Skin of body (tissue), 2 donors: ENCODE measurements around the gene DUS2. TPM values are rescaled to one million over a fixed set of nuclear protein-coding genes. Genes with fewer than 3 reads are reported as not detected.
"Not testable (repeated sequence)": the region's sequence is repeated elsewhere in the genome, so short reads cannot be mapped to it uniquely, and the experiment has no call there.

Experiments
- DNase-seq: peaks from one replicate; lab custom pipeline; 2025; lab: John Stamatoyannopoulos, UW
- total RNA-seq: library from RNA; depleted of rRNA; stranded (reverse); fragments of >200 nt; gene quantifications from one replicate; pipeline ENCODE4 v1.2.3, GENCODE V29; 2014

Gene DUS2
- 11.0 TPM for total RNA-seq

- peak; percentile 85 for DNase-seq
Measured at GRCh38 chr16:68022728-68023537, at the start of gene DUS2, which contains the start of gene DDX28. Gene DUS2 (plus strand): TSS chr16:68023284. CDS start chr16:68038024, 14,740 bp downstream. Gene DDX28 (minus strand): TSS chr16:68023232. CDS start chr16:68023202, 30 bp downstream.

- no peak for DNase-seq
Measured at GRCh38 chr16:67975321-67976105, 47.6 kb upstream of the DUS2 start.

- no peak for DNase-seq
Measured at GRCh38 chr16:67976205-67976604, 46.9 kb upstream of the DUS2 start.

- DNase-seq = no peak
Measured at GRCh38 chr16:67977005-67977404, 46.1 kb upstream of the DUS2 start.

GRCh38 chr16:67977469-67978227 lies 45.4 kb upstream of the DUS2 start:
- DNase-seq = no peak

GRCh38 chr16:67979955-67980678 lies 43.0 kb upstream of the DUS2 start, which contains the start of gene DPEP3:
Gene DPEP3 (minus strand): TSS chr16:67980499. CDS start chr16:67980380, 119 bp downstream.
- no peak for DNase-seq

GRCh38 chr16:67982011-67982696 lies 40.9 kb upstream of the DUS2 start:
- no peak for DNase-seq

GRCh38 chr16:67986949-67987348 lies 36.1 kb upstream of the DUS2 start:
- no peak for DNase-seq

- DNase-seq = no peak
Measured at GRCh38 chr16:67987460-67988160, 35.5 kb upstream of the DUS2 start.

GRCh38 chr16:67988675-67989074 lies 34.4 kb upstream of the DUS2 start:
- DNase-seq = no peak

- no peak for DNase-seq
Measured at GRCh38 chr16:67989322-67990017, 33.6 kb upstream of the DUS2 start.

- DNase-seq = no peak
Measured at GRCh38 chr16:67990018-67990386, 33.1 kb upstream of the DUS2 start.

- DNase-seq = no peak
Measured at GRCh38 chr16:67992661-67993206, 30.4 kb upstream of the DUS2 start.

- DNase-seq = peak; percentile 49
Measured at GRCh38 chr16:67993207-67994039, 29.7 kb upstream of the DUS2 start.

- not testable (repeated sequence) for DNase-seq
Measured at GRCh38 chr16:67994040-67994408, 29.1 kb upstream of the DUS2 start.

GRCh38 chr16:67995423-67995822 lies 27.7 kb upstream of the DUS2 start:
- no peak for DNase-seq

GRCh38 chr16:67996666-67997065 lies 26.4 kb upstream of the DUS2 start:
- DNase-seq = no peak

GRCh38 chr16:67998231-67998778 lies 24.8 kb upstream of the DUS2 start:
- DNase-seq = not testable (repeated sequence)
